Adipocyte (in vitro differentiated cells): ENCODE results near the gene KIF26A.
A peak's percentile ranks its signal among the peaks of the same experiment; 100 is the strongest.

Experiments
- DNase-seq: peaks from one replicate; pipeline ENCODE4 v3.0.0-alpha.2; 2015; ENCODE audit warnings: low read depth
- H3K27me3 ChIP-seq: replicated peaks from 2 replicates; pipeline ENCODE4 v1.7.0; 2013; ENCODE audit warnings: mild to moderate bottlenecking, low read length, moderate library complexity; ENCODE audit not compliant: control insufficient read depth, insufficient read depth
- H3K36me3 ChIP-seq: 2 replicates; pipeline ENCODE4 v1.7.0; 2013; ENCODE audit warnings: low read length, mild to moderate bottlenecking, moderate library complexity; ENCODE audit not compliant: control insufficient read depth, insufficient read depth, severe bottlenecking
- H3K4me1 ChIP-seq: 2 replicates; pipeline ENCODE4 v1.7.0; 2013; ENCODE audit warnings: mild to moderate bottlenecking, low read length, moderate library complexity; ENCODE audit not compliant: control insufficient read depth, insufficient read depth
- H3K4me3 ChIP-seq: 2 replicates; pipeline ENCODE4 v1.7.0; 2013; ENCODE audit warnings: mild to moderate bottlenecking, low read length, moderate library complexity
- H3K9ac ChIP-seq: 2 replicates; pipeline ENCODE4 v1.7.0; 2013; ENCODE audit warnings: mild to moderate bottlenecking, low read length, moderate library complexity
- H3K9me3 ChIP-seq: 2 replicates; pipeline ENCODE4 v1.7.0; 2013; ENCODE audit warnings: mild to moderate bottlenecking, low read length, moderate library complexity; ENCODE audit not compliant: control insufficient read depth

Gene KIF26A

DNA sequence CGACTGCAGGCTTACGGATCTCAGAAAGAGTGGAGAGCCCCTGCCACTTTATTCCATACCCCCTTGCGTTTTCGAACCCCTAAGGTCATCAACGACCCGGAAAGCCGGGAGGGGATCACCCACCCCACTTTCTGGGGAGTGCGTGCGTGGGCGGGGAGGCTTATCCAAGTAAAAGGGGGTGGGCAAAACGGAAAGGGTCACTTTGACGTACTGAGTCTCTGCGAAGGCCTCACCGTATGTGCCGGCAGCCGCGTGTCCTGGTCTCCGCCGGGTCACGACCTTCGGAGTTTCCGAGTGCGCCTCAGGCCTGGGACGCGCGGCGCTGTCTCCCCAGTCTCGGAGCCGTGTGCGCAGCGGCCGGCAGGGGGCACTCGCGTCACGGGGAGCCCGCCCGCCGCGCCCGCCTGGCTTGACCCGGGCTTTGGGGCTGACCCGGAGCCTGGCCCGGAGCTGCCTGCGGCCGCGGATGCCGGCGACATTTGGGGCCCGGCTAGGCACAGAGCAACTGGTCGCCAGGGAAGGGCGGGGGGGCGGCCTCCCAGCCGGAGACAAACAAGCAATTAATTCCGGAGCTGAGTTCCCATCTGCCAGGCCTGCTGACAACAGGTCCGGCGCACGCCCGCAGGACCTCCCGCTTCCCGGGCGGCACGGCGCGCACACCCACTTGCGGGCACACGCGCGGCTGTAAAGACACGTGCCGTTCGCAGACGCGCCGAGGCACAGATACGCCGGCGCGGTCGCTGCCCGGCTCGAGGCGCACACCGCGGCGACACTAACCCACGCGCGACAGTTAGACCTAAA, 890 bp upstream of the KIF26A start:
- H3K9ac ChIP-seq = no peak overlapping the region
- H3K4me1 ChIP-seq = no peaks in the 10 kb centered on the region
- H3K36me3 ChIP-seq = no peaks in the 10 kb centered on the region
- no peak overlapping the region for H3K4me3 ChIP-seq
- peak; percentile 71 for DNase-seq
- no peaks in the 10 kb centered on the region for H3K9me3 ChIP-seq
- H3K27me3 ChIP-seq = peaks cover 45% of the 10 kb centered on the region

DNA sequence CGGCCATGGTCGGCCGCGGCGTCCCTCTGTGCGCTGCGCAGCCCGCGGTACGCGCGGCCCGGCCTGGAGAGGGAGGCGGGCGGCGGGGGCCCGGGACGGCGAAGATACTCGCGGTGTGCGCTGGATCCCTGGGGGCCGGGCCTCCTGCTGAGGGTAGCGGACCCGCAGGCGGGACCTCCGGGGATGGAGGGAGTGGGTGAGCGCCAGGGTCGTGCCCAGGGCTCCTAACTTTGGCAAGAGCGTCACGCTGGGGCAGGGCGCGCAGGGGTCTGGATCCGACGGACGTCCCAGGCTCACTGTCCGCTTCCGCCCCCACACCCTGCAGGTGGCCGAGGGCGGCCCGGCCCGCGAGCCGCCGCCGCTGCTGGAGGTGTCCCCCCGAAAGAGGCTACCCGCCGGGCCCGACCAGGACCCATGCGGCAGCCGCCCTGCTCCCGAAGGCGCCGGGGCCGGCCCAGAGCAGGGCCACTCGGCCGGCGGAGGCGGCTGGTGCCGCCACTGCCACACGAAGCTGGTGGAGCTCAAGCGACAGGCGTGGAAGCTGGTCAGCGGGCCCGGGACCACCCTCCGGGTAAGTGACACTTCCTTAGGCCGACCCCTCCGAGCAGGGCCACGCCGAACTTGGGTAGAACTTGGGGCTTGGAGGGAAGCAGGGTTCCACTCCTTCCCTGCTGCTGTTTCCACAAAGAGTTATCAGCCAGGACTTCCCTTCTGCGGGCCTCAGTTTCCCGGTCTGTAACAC, 502 bp downstream of the KIF26A start:
- no peaks in the 10 kb centered on the region for H3K4me1 ChIP-seq
- no peak for DNase-seq
- H3K27me3 ChIP-seq = peaks cover 45% of the 10 kb centered on the region
- H3K9ac ChIP-seq = no peak overlapping the region
- no peaks in the 10 kb centered on the region for H3K36me3 ChIP-seq
- H3K4me3 ChIP-seq = no peak overlapping the region
- no peaks in the 10 kb centered on the region for H3K9me3 ChIP-seq

DNA sequence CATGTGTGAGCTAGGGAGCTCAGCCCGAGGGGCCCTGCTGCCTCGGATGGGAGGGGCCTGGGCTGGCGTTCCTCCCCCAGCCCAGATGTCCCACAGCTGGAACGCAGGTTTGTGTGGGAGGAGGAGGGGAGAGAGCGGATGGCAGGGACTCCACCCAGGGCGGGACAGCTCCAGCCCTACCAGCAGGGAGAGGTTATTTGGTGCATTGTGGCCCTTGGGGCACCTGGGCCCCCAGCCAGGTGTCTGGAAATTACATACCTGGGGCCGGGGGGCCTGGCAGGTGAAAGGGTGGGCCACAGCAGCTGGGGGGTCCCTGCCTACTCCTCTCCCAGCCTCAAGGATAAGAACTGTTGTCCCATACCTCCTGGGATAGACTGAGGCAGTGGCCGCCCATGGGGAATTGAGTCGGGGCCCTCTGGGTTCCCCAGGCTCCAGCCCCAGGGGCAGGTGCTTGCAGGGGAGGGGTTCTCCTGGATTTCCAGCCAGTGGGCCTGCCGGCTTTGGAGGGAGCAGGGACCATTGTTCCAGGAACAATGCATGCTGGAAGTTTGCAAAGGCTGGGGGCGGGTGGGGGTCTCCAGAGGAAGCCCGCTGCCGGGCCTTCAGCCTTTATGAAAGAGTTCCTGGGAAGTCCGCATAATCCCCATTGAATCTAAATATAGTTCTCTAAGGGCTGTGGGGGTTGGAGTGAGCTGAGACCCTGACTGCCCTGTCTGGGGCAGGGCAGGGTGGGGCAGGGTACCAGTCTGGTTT, 1.2 kb downstream of the KIF26A start:
- Histone ChIP-seq H3K27me3 (peaks cover 44% of the 10 kb centered on the region), H3K4me3 (no peak overlapping the region), H3K9ac (no peak overlapping the region), H3K36me3 (no peaks in the 10 kb centered on the region), H3K4me1 (no peaks in the 10 kb centered on the region), H3K9me3 (no peaks in the 10 kb centered on the region)
- DNase-seq = no peak

DNA sequence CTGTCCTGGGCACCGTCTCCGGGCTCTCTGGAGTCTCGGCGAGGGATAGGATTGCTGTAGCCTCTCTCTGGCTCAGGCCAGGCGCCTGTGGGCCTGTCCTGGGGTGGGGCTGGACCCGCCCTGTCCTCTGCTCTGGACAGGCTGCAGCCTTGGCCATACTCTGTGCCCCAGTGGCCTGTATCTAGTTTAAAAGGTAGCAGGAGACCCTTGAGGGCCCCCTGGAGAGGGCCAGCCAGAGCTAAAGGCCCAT, 1.8 kb downstream of the KIF26A start:
- H3K9ac ChIP-seq = no peak overlapping the region
- H3K9me3 ChIP-seq = no peaks in the 10 kb centered on the region
- DNase-seq = no peak
- H3K27me3 ChIP-seq = peaks cover 39% of the 10 kb centered on the region
- no peaks in the 10 kb centered on the region for H3K4me1 ChIP-seq
- H3K36me3 ChIP-seq = no peaks in the 10 kb centered on the region
- no peak overlapping the region for H3K4me3 ChIP-seq

DNA sequence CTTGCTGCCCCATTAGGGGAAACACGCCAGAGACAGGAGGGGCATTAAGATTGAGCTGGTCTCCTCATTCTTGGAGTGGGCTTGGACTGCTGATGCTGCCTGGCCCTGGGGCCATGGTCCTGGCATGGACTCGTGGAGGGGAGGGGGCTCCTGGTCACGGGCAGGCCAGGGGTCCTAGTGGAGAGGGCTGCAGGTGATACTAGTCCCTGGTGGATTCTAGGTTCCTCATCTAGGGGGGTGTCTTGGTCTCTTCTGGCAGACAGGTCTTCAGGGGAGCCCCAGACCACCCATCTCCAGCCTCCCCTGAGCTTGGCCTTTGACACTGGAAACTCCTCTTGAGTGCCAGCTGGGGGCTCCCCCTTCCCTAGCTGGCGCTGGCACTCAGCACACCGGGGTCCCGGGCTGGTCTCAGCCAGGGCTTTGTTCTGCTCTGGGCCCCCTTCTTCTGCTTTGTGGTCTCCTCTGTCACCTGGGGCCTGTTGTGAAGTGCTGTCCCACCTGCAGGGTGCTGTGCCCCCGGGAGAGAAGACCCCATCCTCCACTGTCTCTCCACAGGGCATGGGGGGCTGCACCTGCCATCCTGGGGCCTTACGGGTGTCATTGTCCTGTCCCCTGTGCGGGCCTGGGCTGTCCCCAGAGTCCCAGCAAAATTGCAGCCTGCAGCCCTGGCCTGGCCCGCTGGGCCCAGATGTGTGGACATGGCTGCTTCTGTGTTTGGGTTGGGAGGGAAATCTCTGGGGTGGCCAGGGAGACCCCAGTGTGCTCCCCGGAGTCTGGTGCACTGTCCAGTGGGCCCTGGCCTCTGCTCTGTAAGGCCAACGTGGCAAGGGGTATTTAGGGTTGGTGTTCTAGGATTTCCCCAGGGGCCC, 2.3 kb downstream of the KIF26A start:
- H3K4me3 ChIP-seq = no peak overlapping the region
- H3K36me3 ChIP-seq = no peaks in the 10 kb centered on the region
- DNase-seq = no peak
- H3K9ac ChIP-seq = no peak overlapping the region
- no peaks in the 10 kb centered on the region for H3K9me3 ChIP-seq
- H3K27me3 ChIP-seq = peaks cover 35% of the 10 kb centered on the region
- no peaks in the 10 kb centered on the region for H3K4me1 ChIP-seq

DNA sequence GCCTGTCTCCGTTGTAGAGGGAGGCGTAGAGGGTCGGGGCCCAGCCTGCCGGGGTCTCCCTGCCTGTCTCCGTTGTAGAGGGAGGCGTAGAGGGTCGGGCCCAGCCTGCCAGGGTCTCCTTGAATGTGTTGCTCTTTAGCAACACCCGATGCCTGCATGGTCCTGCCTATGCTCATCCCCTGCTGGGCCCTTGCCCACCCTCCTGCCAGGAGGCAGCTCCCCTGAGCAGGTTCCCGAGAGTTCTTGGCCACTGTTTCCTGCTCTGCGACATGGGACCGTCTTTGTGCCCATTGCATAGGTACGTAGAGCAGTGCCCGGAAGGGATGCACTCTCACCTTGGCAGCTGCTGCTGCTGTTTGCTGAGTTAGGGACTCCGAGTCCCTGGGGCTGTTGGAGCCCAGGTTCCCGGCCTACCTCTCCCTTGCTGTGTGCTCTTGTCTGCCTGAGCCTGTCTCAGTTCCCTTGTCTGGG, 3.3 kb downstream of the KIF26A start:
- Histone ChIP-seq H3K27me3 (peaks cover 33% of the 10 kb centered on the region), H3K9ac (no peak overlapping the region), H3K4me3 (no peak overlapping the region), H3K9me3 (no peaks in the 10 kb centered on the region), H3K36me3 (no peaks in the 10 kb centered on the region), H3K4me1 (no peaks in the 10 kb centered on the region)
- DNase-seq = no peak

DNA sequence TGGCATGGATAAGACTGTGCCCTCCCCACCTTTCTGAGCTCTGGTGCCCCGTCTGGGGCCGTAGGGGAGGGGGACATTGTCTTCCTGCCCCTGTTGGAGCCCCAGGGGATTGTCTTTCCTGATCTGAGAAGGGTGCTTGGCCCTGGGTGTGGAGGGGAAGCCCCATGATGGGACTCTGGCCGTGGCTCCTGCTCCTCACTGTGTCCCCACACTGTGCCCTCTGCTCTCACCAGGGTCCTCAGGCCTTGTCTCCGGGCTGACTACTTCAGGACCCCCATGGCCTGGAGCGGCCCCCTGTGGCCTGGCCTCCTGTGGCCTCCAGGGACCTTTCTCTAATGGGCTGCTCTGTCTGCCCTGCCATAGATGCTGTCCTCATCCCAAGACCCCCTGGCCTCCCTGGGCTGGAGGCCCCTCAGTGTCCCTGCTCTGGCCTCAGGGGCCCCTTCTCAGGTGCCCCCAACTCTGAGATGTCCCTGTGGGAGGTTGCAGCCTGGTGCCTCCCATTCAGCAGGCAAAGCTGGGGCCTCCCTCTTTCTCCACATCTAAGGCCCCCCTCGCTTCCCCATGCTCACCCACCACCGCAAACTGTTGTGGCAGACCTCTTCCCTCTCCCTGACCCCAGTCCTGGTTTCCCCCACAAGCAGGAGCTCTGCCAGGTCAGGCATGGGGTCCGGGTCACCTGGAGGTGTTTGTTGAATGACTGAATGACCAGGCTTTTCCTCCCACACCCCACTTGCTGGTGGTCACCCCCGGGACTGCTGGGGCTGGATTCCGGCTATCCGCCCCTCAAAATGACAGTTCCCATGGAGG, 4.0 kb downstream of the KIF26A start:
- no peak overlapping the region for H3K9ac ChIP-seq
- no peaks in the 10 kb centered on the region for H3K4me1 ChIP-seq
- H3K4me3 ChIP-seq = no peak overlapping the region
- H3K36me3 ChIP-seq = no peaks in the 10 kb centered on the region
- H3K27me3 ChIP-seq = peaks cover 26% of the 10 kb centered on the region
- no peak for DNase-seq
- no peaks in the 10 kb centered on the region for H3K9me3 ChIP-seq

DNA sequence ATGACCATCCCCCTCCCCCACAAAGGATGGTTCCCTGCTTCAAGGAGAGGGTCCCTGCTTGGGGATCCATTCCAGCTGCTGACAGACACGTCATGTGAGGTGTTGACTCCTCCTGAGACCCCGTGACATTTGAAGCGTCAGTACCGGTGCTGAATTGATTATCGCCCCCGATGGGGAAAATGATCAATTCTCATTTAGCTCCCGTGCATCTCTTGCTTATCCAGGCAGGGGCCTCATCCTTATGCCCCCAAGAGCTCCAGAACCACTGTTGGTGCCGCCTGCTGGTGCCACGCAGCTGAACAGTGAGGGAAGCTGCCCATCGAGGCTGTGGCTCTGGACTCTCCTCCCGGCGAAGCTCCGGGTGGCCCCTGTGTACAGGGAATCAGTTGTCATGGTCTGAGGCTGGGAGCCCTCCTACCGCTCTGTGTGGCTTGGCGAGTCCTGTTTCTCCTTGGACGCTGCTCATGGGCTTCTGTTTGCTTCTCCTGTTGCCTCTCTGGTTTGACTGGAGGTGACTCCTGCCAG, 4.6 kb downstream of the KIF26A start:
- Histone ChIP-seq H3K9ac (no peak overlapping the region), H3K4me1 (no peaks in the 10 kb centered on the region), H3K27me3 (peaks cover 26% of the 10 kb centered on the region), H3K4me3 (no peak overlapping the region), H3K36me3 (no peaks in the 10 kb centered on the region), H3K9me3 (no peaks in the 10 kb centered on the region)
- no peak for DNase-seq

DNA sequence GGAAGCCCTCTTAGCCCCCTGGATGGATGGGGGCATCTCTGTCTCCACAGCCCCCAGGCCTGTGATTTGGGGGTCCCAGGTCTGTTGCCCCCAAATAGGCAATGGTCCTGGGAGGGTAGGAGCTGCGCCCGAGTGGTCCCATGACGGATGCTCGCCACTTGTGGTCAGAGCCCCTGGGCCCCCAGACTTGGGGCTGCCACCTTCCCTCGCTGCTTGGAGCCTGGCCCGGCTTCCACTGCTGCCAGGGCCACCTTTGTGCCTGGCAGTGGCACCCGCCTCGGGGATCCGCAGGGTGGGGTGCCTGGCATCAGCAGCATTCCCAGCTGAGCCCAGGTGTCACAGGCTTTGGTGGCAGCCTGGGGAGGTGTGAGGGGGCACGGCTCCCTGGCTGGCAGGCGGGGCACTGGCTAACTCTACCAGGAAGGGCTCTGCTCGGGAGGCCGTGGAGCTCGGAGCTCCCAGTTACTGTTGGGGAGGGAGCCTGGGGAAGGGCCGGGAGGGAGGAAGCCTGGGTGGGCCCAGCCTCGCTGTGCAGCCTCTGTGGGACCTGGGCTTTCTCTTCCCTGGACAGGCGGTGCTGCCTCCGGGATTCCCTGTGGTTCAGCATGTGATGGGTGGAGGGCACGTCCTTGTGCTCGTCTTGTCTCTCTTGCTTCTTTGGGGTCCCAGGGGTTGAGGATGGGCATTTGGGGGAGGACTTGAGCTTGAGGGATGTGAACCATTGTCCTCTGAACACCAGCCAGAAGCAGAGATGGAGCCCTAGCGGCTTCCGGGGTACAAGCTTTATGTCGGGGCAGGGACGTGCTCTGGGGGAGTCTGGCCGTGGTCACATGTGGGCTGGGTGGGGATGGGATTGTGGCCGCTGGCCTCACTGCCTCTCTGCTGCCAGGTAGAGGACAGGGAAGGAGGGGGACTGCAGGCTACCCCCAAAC, 5.4 kb downstream of the KIF26A start:
- no peaks in the 10 kb centered on the region for H3K9me3 ChIP-seq
- no peak for DNase-seq
- no peaks in the 10 kb centered on the region for H3K36me3 ChIP-seq

More for the DNA sequence above, 5.4 kb downstream of the KIF26A start:
- Histone ChIP-seq H3K4me3 (no peak overlapping the region), H3K9ac (no peak overlapping the region), H3K27me3 (peaks cover 26% of the 10 kb centered on the region), H3K4me1 (no peaks in the 10 kb centered on the region)
